ENCODE results near the gene SPATS2. TPM values are rescaled to one million over a fixed set of nuclear protein-coding genes. Genes with fewer than 3 reads are reported as not detected.

Gene SPATS2
- total and polyA plus RNA-seq, 7 experiments from 2014 or later, result 3.0 to 9.8 (median 7.8) TPM

DNA sequence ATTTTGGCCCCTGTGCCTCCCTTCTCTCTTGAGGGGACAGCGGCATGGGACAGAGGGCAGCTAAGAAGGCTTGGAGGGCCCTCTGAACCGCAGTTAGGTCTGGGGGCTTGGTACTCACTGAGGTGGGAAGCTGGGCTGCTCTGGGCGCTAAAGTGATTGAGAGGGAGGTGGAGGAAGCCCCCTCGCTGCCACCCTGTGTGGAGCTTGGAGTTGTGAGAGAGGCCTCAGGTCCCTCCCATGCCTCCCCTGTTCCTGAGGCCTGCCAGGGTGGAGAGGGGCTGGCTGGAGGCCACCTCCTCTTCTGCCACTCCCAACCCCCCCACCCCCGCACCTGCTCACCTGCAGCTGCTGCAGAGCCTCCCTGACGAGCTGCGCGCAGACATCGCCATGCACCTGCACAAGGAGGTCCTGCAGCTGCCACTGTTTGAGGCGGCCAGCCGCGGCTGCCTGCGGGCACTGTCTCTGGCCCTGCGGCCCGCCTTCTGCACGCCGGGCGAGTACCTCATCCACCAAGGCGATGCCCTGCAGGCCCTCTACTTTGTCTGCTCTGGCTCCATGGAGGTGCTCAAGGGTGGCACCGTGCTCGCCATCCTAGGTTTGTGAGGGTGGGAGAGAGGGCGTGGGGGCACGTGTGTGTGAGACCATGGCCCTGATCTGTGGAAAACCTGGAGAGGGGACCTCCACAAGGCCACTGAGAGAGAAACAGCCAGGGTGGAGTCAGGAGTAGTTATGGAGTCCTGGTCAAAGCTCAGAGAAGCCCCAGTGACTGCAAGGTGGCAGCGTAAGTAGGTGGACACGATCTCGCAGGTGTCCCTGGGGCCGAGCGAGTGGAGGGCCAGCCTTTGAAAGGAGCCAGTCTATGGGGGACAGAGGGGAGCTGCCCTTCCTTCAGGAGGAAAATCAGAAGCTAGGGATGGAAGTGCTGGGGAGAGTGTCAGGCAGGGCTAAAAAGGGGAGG is 182.8 kb downstream of the SPATS2 start:
- Mint-ChIP-seq H3K27ac (peak overlapping the region in 2 of 9 donors; percentile 22 to 79), H3K4me3 (peak overlapping the region in 9 of 10 donors; percentile 5 to 85 (median 79)), H3K9me3 (peaks cover 0 to 2% (median 0%) of the 10 kb centered on the region in 11 donors), H3K4me1 (peaks cover 7 to 19% (median 13%) of the 10 kb centered on the region in 7 donors), H3K36me3 (no peaks in the 10 kb centered on the region), H3K27me3 (peaks cover 0 to 37% (median 5%) of the 10 kb centered on the region in 5 donors)
- ChIA-PET POLR2A (interaction anchor here (0.5 to 1.5 kb wide), 4 partner anchors 11 to 361 kb away, joined by 3 to 6 read pairs (median 3); partner anchors contain the start of gene TUBA1A), CTCF (interaction anchor here (0.6 to 0.8 kb wide), 2 partner anchors 27 to 309 kb away, joined by 3 read pairs; no protein-coding TSS in a partner anchor)
- DNase-seq (no peak), ATAC-seq (no peak)
- no peaks in the 10 kb centered on the region for H3K27me3 ChIP-seq (ENCODE audit: control insufficient read depth in 2 of 2, insufficient read depth in 2 of 2, low read length in 2 of 2)
- no peaks in the 10 kb centered on the region for H3K36me3 ChIP-seq (ENCODE audit: control insufficient read depth in 2 of 3, insufficient read depth in 3 of 3, low read length in 3 of 3)
- peak overlapping the region; percentile 47 for H3K27ac ChIP-seq (ENCODE audit: low read depth, low read length)
- intact Hi-C loops (cut with micrococcal nuclease), result loop anchor here in 1 of 2 donors (1.0 to 5.0 kb wide), 2 partner anchors 11 to 92 kb away; partner anchors contain the start of gene KCNH3
- peak overlapping the region; percentile 14 for H3K4me3 ChIP-seq (ENCODE audit: low read length)
- H3K4me1 ChIP-seq (ENCODE audit: control insufficient read depth in 2 of 2, insufficient read depth in 2 of 2, low read length in 2 of 2), result peaks cover 0 to 11% of the 10 kb centered on the region in 2 donors
- H3K9me3 ChIP-seq (ENCODE audit: control insufficient read depth in 2 of 3, low read length in 3 of 3), result no peaks in the 10 kb centered on the region

DNA sequence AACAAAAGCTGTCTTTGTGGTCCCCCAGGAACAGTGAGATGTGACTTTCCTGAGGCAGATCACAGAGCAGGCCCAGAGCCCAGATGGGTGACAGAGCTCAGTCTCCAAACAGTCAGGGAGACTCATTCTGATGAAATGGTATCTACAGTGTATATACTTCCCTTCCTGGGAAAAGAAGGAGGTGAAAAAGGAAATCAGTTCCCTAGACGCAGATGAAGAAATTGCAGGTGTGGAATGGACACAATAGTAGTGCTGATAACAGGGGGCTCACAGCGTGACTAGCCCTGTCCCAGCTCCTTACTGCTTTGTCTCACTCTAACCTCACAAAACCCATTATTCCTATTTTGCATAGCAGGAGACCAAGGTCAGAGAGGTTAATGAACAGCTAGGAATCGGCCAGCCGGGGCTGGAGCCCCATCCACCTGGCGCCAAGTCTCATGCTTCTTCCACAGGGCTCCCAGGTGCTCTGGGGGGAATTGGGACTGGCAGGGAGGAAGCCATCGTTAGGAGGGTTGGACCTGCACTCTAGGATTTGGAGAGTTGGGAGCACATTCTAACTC is 183.5 kb downstream of the SPATS2 start:
- POLR2A ChIA-PET, result interaction anchor here (0.6 to 1.3 kb wide), 2 partner anchors 11 to 16 kb away, joined by 3 read pairs; no protein-coding TSS in a partner anchor
- DNase-seq, result no peak
- CTCF ChIA-PET, result interaction anchor here (0.8 kb wide), 1 partner anchor 27 kb away, joined by 3 read pairs; no protein-coding TSS in a partner anchor
- Mint-ChIP-seq H3K27me3 (peaks cover 0 to 35% (median 5%) of the 10 kb centered on the region in 5 donors), H3K9me3 (no peaks in the 10 kb centered on the region), H3K27ac (peak overlapping the region in 1 of 9 donors; percentile 22), H3K4me3 (peak overlapping the region in 4 of 10 donors; percentile 5 to 85 (median 20)), H3K4me1 (peaks cover 6 to 19% (median 12%) of the 10 kb centered on the region in 7 donors), H3K36me3 (no peaks in the 10 kb centered on the region)
- Histone ChIP-seq H3K9me3 (ENCODE audit: control insufficient read depth in 2 of 3, low read length in 3 of 3) (no peaks in the 10 kb centered on the region), H3K4me1 (ENCODE audit: control insufficient read depth in 2 of 2, insufficient read depth in 2 of 2, low read length in 2 of 2) (peaks cover 0 to 11% of the 10 kb centered on the region in 2 donors), H3K36me3 (ENCODE audit: control insufficient read depth in 2 of 3, insufficient read depth in 3 of 3, low read length in 3 of 3) (peaks cover 0 to 3% (median 0%) of the 10 kb centered on the region in 3 experiments), H3K27ac (ENCODE audit: low read depth, low read length) (no peak overlapping the region), H3K4me3 (ENCODE audit: low read length) (no peak overlapping the region), H3K27me3 (ENCODE audit: control insufficient read depth in 2 of 2, insufficient read depth in 2 of 2, low read length in 2 of 2) (no peaks in the 10 kb centered on the region)
- ATAC-seq, result no peak
- intact Hi-C loops (cut with micrococcal nuclease), result loop anchor here in 1 of 2 donors (5.0 kb wide), 1 partner anchor 92 kb away; no protein-coding TSS in a partner anchor

DNA sequence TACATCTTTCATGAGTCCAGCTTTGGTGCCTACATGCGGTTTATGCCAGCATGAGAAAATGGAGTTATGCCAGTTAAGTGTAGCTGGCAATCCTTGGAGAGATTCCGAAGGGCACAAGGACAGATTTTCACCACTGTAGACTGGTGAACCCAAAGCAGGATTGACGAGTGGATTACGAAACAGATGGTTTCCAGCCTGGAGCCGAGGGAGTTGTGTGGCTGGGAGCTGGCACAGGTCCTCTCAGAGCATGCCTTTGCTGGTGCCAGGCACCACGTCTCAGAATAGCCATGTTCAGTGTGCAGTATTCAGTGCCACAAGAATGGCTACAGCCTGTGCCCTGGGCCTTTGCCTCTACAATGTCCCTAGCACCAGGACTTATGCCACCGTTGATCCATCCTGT is 184.8 kb downstream of the SPATS2 start:
- no peak for DNase-seq
- Histone ChIP-seq H3K9me3 (ENCODE audit: control insufficient read depth in 2 of 3, low read length in 3 of 3) (no peaks in the 10 kb centered on the region), H3K4me3 (ENCODE audit: low read length) (no peak overlapping the region), H3K27me3 (ENCODE audit: control insufficient read depth in 2 of 2, insufficient read depth in 2 of 2, low read length in 2 of 2) (no peaks in the 10 kb centered on the region), H3K27ac (ENCODE audit: low read depth, low read length) (no peak overlapping the region), H3K36me3 (ENCODE audit: control insufficient read depth in 2 of 3, insufficient read depth in 3 of 3, low read length in 3 of 3) (peaks cover 0 to 16% (median 0%) of the 10 kb centered on the region in 3 experiments), H3K4me1 (ENCODE audit: control insufficient read depth in 2 of 2, insufficient read depth in 2 of 2, low read length in 2 of 2) (peaks cover 0 to 11% of the 10 kb centered on the region in 2 donors)
- no peaks in the 10 kb centered on the region for H3K9me3 Mint-ChIP-seq
- intact Hi-C loops (cut with micrococcal nuclease), result loop anchor here in 1 of 2 donors (5.0 kb wide), 1 partner anchor 90 kb away; no protein-coding TSS in a partner anchor
- H3K4me3 Mint-ChIP-seq, result no peak overlapping the region
- ChIA-PET CTCF (interaction anchor here (1.0 to 2.7 kb wide), 2 partner anchors 28 to 70 kb away, joined by 3 to 10 read pairs; no protein-coding TSS in a partner anchor), POLR2A (interaction anchor here (0.6 kb wide), 1 partner anchor 387 kb away, joined by 3 read pairs; no protein-coding TSS in a partner anchor)
- peaks cover 0 to 33% (median 5%) of the 10 kb centered on the region in 5 donors for H3K27me3 Mint-ChIP-seq
- H3K36me3 Mint-ChIP-seq, result peaks cover 0 to 3% (median 0%) of the 10 kb centered on the region in 5 donors
- no peak for ATAC-seq
- peak overlapping the region in 1 of 9 donors; percentile 4 for H3K27ac Mint-ChIP-seq
- peaks cover 6 to 22% (median 14%) of the 10 kb centered on the region in 7 donors for H3K4me1 Mint-ChIP-seq

DNA sequence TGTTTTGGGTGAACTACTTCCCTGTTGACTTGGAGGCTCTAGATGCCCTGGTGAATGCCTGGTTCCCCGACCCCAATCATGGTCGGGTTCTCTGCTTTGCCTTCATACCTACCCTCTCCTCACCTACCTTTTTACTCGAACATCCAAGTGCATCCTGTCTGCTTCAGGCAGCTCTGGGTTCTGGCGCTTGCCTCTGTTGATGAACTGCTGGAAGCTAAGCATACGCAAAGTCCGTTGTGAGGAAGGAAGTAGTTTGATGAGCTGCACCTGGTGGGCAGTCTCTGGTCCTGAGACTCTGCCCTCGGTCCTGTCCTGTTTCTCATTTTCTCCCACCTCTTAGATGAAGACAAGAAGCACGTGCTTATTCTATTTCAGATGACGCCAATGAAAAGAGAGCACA is 185.2 kb downstream of the SPATS2 start:
- Histone ChIP-seq H3K36me3 (ENCODE audit: control insufficient read depth in 2 of 3, insufficient read depth in 3 of 3, low read length in 3 of 3) (peaks cover 0 to 20% (median 0%) of the 10 kb centered on the region in 3 experiments), H3K27me3 (ENCODE audit: control insufficient read depth in 2 of 2, insufficient read depth in 2 of 2, low read length in 2 of 2) (no peaks in the 10 kb centered on the region), H3K4me3 (ENCODE audit: low read length) (no peak overlapping the region), H3K9me3 (ENCODE audit: control insufficient read depth in 2 of 3, low read length in 3 of 3) (no peaks in the 10 kb centered on the region), H3K4me1 (ENCODE audit: control insufficient read depth in 2 of 2, insufficient read depth in 2 of 2, low read length in 2 of 2) (peaks cover 0 to 11% of the 10 kb centered on the region in 2 donors), H3K27ac (ENCODE audit: low read depth, low read length) (no peak overlapping the region)
- no peak overlapping the region for H3K4me3 Mint-ChIP-seq
- POLR2A ChIA-PET, result interaction anchor here (1.8 kb wide), 1 partner anchor 15 kb away, joined by 7 read pairs; no protein-coding TSS in a partner anchor
- ATAC-seq (no peak), DNase-seq (no peak)
- intact Hi-C loops (cut with micrococcal nuclease), result loop anchor here in 1 of 2 donors (5.0 kb wide), 1 partner anchor 90 kb away; no protein-coding TSS in a partner anchor
- H3K9me3 Mint-ChIP-seq, result no peaks in the 10 kb centered on the region
- CTCF ChIA-PET, result interaction anchor here (0.7 to 2.7 kb wide), 7 partner anchors 13 to 388 kb away, joined by 3 to 13 read pairs (median 7); partner anchors contain the start of gene KCNH3
- peaks cover 0 to 29% (median 5%) of the 10 kb centered on the region in 5 donors for H3K27me3 Mint-ChIP-seq
- H3K4me1 Mint-ChIP-seq, result peaks cover 6 to 22% (median 14%) of the 10 kb centered on the region in 7 donors
- H3K36me3 Mint-ChIP-seq, result peaks cover 0 to 3% (median 0%) of the 10 kb centered on the region in 5 donors
- peak overlapping the region in 4 of 9 donors; percentile 4 to 52 (median 21) for H3K27ac Mint-ChIP-seq

DNA sequence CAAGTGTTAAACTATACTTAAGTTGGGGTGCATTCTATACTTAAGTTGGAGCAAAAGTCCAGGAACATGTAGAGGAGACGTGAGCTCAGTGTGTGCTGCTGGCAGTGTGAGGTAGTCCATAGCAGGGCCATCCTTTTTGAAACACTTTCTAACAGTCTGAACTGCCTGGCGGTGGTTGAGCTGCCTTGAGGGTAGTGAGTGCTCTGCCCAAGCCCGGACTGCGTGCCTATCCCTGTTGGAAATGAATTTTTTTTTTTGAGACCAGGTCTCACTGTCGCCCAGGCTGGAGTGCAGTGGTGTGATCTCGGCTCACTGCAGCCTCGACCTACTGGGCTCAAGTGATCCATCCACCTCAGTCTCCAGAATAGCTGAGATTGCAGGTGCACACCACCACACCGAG is 185.6 kb downstream of the SPATS2 start:
- Histone ChIP-seq H3K9me3 (ENCODE audit: control insufficient read depth in 2 of 3, low read length in 3 of 3) (no peaks in the 10 kb centered on the region), H3K36me3 (ENCODE audit: control insufficient read depth in 2 of 3, insufficient read depth in 3 of 3, low read length in 3 of 3) (peaks cover 0 to 25% (median 0%) of the 10 kb centered on the region in 3 experiments), H3K4me1 (ENCODE audit: control insufficient read depth in 2 of 2, insufficient read depth in 2 of 2, low read length in 2 of 2) (peaks cover 0 to 11% of the 10 kb centered on the region in 2 donors), H3K27ac (ENCODE audit: low read depth, low read length) (no peak overlapping the region), H3K4me3 (ENCODE audit: low read length) (no peak overlapping the region), H3K27me3 (ENCODE audit: control insufficient read depth in 2 of 2, insufficient read depth in 2 of 2, low read length in 2 of 2) (no peaks in the 10 kb centered on the region)
- Mint-ChIP-seq H3K9me3 (no peaks in the 10 kb centered on the region), H3K4me1 (peaks cover 6 to 22% (median 12%) of the 10 kb centered on the region in 7 donors), H3K27me3 (peaks cover 0 to 27% (median 5%) of the 10 kb centered on the region in 5 donors), H3K36me3 (peaks cover 0 to 3% (median 0%) of the 10 kb centered on the region in 5 donors), H3K27ac (peak overlapping the region in 3 of 9 donors; percentile 9 to 22 (median 20)), H3K4me3 (no peak overlapping the region)
- ChIA-PET CTCF (interaction anchor here (0.7 to 2.7 kb wide), 9 partner anchors 13 to 387 kb away, joined by 3 to 13 read pairs (median 7); partner anchors contain the start of gene KCNH3), POLR2A (interaction anchor here (1.5 to 1.8 kb wide), 2 partner anchors 10 to 14 kb away, joined by 7 to 8 read pairs; no protein-coding TSS in a partner anchor)
- no peak for ATAC-seq
- DNase-seq, result no peak
- intact Hi-C loops (cut with micrococcal nuclease), result loop anchor here (1.0 to 5.0 kb wide), 9 partner anchors 12 to 195 kb away; partner anchors contain the start of genes FMNL3 (in 1 of the 2), MCRS1 (in 1 of the 2) and PRPF40B (in 1 of the 2)
